Measurements from ENCODE around the gene RAB3IL1. TPM values are rescaled to one million over a fixed set of nuclear protein-coding genes. Genes with fewer than 3 reads are reported as not detected.

The RAB3IL1 gene
- total RNA-seq, 1 experiment from 2014 or later: 18.1 TPM

GRCh38 chr11:61887839-61888494, 29.4 kb downstream of the RAB3IL1 start:
- Histone ChIP-seq H4K20me1 (ENCODE audit: insufficient read depth) (no peaks in the 10 kb centered on the region), H3K27me3 (ENCODE audit: insufficient read depth, low read length) (no peaks in the 10 kb centered on the region), H3K36me3 (ENCODE audit: control insufficient read depth in 1 of 2, insufficient read depth in 2 of 2, low read length in 2 of 2) (peaks cover 0 to 3% of the 10 kb centered on the region in 2 experiments; a peak in 1 of 4 replicates), H3K9me3 (ENCODE audit: control insufficient read depth in 1 of 2, insufficient read depth in 1 of 2, low read depth in 1 of 2, low read length in 2 of 2) (peaks cover 0 to 6% of the 10 kb centered on the region in 2 experiments; a peak in 1 of 4 replicates), H3K4me3 (replicated peaks in 1 of 2; ENCODE audit: low read depth in 1 of 2, low read length in 2 of 2) (no peak overlapping the region), H3K27ac (ENCODE audit: low read depth, low read length) (peak overlapping the region; percentile 17; the same call in 1 of the 2 replicates), H2AFZ (ENCODE audit: low read depth, low read length, poor library complexity, severe bottlenecking) (no peak overlapping the region), H3K9ac (ENCODE audit: low read length) (no peak overlapping the region; the same call in 1 of the 2 replicates), H3K79me2 (ENCODE audit: insufficient read depth, low read length) (no peaks in the 10 kb centered on the region; the same call in 1 of the 2 replicates), H3K9me2 (ENCODE audit: insufficient read depth) (no peaks in the 10 kb centered on the region), H3K4me2 (ENCODE audit: low read length) (no peak overlapping the region), H3K4me1 (ENCODE audit: control insufficient read depth in 1 of 2, insufficient read depth in 2 of 2, low read length in 2 of 2) (peaks cover 21 to 32% of the 10 kb centered on the region in 2 experiments)
- POLR2A ChIA-PET: no interaction called here
- no peak for DNase-seq (ENCODE audit: low read depth, low spot score)
- intact Hi-C loops (cut with micrococcal nuclease): no loop called here
- no peak for ATAC-seq
- BruUV-seq (replicated peaks): no TSS peak
- CTCF ChIA-PET: interaction anchor here (0.6 to 1.1 kb wide), 3 partner anchors 11 to 1794 kb away, joined by 3 to 4 read pairs (median 3); no protein-coding TSS in a partner anchor
- RAD21 ChIA-PET (ENCODE audit: low non-redundant PET in 1 of 2, low total read pairs in 2 of 2, uncharacterized antibody in 2 of 2, unreplicated experiment in 2 of 2): no interaction called here
- TF ChIP-seq CEBPB (IDR thresholded peaks at IDR 0.05; ENCODE audit: low read depth): no peak
- no peak for TF ChIP-seq EGR1 (IDR thresholded peaks at IDR 0.05; ENCODE audit: low read depth)
- TF ChIP-seq TCF7L2 (IDR thresholded peaks at IDR 0.05; ENCODE audit: borderline replicate concordance, extremely low read depth, insufficient read depth, insufficient read length): no peak
- no peak for TF ChIP-seq CTCF (IDR thresholded peaks at IDR 0.05 in 2 of 3, conservative IDR thresholded peaks at IDR 0.05 in 1 of 3; ENCODE audit: borderline replicate concordance in 1 of 3, insufficient read depth in 1 of 3, low read depth in 2 of 3, low read length in 2 of 3)
- TF ChIP-seq ZFX (IDR thresholded peaks at IDR 0.05): no peak
- no peak for TF ChIP-seq JUND (IDR thresholded peaks at IDR 0.05)
- TF ChIP-seq YY1 (IDR thresholded peaks at IDR 0.05; ENCODE audit: extremely low read depth, insufficient replicate concordance, low read depth, low read length): peak; percentile 38

Measured in HCT116 (cell line).